HG03095 (cell line): ENCODE data around the gene ENTR1.

Experiments used
- ATAC-seq: cut with Tn5 transposase; IDR thresholded peaks from one replicate; pipeline ENCODE4 v1.9.1; 2021; ENCODE audit warnings: moderate library complexity; ENCODE audit not compliant: unreplicated experiment

The ENTR1 gene

DNA sequence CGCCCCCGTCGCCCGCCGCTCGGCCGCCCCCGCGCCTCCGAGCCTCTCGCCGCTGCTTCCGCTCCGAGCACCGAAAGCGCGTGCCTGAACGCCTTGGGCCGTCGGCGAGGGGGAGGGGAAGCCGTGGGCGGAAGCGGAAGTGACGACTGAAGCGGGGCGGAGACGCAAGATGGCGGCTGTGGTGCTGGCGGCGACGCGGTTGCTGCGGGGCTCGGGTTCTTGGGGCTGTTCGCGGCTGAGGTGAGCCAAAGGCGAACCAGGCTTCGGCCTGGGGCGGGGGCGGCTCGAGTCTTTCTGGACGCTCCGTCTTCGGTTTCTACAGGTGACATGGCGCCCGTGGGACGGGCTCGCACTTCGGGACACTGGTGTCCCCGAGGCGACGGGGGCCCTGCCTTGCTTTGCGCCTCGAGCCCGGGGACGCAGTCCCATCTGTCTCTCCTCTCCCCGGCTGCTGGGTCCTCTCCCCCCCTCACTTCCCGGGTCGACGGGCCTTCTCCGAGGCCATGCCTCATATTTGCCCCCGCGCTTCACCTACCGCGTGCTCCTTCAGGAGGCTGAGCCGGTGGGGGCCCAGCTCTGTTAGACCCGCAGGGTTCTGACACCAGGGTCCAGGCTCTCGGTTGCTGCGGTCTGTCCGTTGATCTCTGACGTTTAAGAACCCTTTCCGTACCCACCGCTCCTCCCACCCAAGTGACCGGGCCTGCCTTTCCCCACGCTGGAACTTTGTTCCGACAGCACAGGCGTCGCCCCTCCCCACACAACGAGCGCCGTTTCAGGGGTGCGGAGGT is at the start of gene ENTR1, which contains the start of gene PMPCA:
Gene ENTR1, minus strand, starts transcription at position 115 of the 788 bp plus-strand sequence. CDS start 217 bp downstream, outside the sequence.
Gene PMPCA, plus strand, starts transcription at position 159 of the 788 bp plus-strand sequence. Its CDS starts 11 bp downstream, at position 170.
- ATAC-seq: peak; percentile 55

GRCh38 chr9:136459425-136459824 is 49.0 kb upstream of the ENTR1 start:
- ATAC-seq: no peak

GRCh38 chr9:136457326-136457725 is 46.9 kb upstream of the ENTR1 start:
- no peak for ATAC-seq

DNA sequence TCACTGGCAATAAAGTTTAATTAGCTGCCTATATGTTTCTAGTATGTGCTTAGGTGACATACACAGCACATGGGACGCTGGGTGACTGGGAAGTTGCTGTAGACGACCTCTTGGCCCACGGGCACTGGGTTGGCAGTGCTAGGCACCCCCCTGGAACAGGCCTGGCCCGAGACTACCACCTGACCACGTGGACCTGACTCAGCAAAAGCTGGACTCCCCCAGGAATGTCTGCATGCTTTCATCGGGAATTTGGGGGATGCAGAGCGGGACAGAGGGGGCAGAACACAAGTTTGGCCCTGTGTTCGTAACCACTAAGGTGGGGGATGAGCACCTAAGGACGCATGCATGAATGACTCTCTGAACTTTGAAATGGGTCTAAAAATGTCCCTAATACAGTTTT is 45.8 kb upstream of the ENTR1 start:
- ATAC-seq: no peak

- no peak for ATAC-seq
Observed at GRCh38 chr9:136455043-136456002, 44.9 kb upstream of the ENTR1 start.

GRCh38 chr9:136454026-136454796 is 43.8 kb upstream of the ENTR1 start:
- ATAC-seq: no peak

GRCh38 chr9:136453326-136453725 is 42.9 kb upstream of the ENTR1 start:
- ATAC-seq: no peak

GRCh38 chr9:136451221-136451877 is 40.9 kb upstream of the ENTR1 start:
- ATAC-seq: no peak

DNA sequence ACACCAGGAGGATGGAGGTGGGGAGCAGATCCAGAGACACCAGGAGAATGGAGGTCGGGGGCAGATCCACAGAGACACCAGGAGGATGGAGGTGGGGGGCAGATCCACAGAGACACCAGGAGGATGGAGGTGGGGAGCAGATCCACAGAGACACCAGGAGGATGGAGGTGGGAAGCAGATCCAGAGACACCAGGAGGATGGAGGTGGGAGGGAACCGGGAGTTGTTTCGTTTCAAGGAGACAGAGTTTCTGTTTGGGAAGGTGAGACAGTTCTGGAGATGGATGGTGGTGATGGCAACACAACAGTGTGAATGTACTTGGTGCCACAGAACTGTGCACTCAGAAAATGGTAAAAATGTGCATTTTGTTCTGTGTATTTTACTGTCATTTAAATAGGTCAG is 38.2 kb upstream of the ENTR1 start:
- ATAC-seq: no peak

DNA sequence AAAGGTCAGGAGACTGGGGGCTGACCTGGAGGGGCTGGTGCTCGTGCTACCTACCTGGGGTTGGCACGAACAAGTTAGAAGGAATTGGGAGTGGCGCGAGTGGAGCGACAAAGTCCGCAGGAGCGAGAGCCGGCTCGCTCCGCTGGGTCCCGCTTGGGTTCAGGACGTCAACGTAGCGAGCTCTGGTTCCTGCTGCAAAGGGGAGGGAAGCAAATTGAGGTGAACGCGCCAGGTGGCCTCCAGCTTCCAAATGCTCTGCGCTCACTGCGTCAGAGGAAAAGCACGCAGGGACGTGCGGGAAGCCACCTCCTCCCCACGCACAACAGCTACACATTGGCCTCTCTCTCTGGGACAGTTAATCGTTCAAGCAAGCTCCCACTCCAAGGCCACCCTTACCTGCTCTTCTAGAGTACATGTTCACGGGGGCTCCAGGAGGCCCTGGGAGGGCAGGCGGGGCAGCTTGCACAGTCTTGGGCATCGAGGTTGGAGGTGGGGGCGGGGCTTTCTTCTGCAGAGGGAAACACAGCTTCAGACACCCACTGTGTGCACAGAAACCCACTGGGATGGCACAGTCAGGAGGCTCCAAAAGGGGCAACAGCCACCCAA is 36.9 kb upstream of the ENTR1 start:
- no peak for ATAC-seq

- no peak for ATAC-seq
Observed at GRCh38 chr9:136445799-136446198, 35.4 kb upstream of the ENTR1 start.

DNA sequence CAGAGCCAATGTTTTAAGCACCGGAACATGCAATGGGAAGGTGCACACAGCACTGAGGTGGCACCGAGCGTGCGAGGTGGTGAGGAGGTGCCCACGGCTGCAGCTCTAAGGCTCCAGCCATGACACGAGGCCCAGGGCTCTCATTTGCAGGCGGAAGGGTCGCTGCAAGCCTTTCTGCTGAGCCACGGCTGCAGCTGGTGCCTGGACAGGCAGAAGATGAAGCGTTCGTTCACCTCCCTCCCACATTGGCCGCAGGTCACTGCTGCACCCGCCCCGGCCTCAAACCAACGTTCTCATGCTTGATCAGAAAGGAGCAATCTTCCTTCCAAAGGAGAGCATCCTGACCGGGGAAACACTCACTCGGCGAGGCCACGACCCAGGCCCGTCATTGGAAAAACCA is 33.7 kb upstream of the ENTR1 start:
- no peak for ATAC-seq

DNA sequence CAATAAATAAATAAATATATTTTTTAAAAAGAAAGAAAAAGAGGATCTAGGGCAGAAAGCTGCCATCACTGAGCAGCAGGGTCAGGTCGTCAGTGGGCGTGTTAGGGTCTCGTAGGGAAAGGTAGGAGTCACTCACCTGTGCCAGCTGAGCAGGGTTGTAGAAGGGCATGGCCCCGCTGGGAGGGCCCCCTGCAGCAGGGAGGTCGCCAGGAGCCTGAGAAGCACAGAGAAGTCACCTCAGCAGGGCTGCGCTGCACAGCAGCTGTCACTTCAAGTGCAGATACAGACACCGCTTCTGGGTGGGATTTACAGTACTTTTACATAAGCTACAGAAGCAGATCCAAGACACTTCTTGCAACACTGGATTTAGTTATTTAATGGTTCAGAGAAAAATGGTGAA is 33.3 kb upstream of the ENTR1 start:
- no peak for ATAC-seq

GRCh38 chr9:136443087-136443486 is 32.7 kb upstream of the ENTR1 start:
- ATAC-seq: no peak

- no peak for ATAC-seq
Observed at GRCh38 chr9:136442265-136442664, 31.9 kb upstream of the ENTR1 start.

DNA sequence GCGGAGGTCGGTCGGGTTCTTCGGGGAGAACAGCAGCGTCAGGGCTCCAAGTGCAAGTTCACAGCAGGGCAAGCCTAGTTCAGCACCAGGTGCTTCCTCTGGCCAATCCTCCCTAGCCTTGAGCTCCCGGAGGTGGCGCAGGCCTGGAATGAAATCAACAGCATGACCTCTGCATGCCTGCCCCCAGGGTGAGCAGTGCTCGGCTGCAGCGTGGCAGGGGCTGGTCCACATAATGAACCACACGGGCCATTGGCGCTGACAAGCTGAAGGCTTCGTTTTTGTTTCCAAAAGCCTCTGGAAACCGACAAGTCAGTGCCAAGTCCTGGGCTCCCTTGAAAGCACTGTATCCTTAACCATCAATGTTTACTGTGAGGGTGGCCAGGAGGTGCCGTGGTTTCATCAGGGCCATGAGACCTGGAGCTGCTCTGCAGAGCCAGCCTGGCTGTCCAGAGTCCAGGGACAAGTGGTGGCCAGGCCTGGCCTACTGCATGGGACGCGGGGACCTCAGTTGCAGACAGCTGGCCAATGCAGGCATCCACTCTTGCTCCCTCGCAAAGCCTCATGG is 31.3 kb upstream of the ENTR1 start:
- ATAC-seq: no peak

DNA sequence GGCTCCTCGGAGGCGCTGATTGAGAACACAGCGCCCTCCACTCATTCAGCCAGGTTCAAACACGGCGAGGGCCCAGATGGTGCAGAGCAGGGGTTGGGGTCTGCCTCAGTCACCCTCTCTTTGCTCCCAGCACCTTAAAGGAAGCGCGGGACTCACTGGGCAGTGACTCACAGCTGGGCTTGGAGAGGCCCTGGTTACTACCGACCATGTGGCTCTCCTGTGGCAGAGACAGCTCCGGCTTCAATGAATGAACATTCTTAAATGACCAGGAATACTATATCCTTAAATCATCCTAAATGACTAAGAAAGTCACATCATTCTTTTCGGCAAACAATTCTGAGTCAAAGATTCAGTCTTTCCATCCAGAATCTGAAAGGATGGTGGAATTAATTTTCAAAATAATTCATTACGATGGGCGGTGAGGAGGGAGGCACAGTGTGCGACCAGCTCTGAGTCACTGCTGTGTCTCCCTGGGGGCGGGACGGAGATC is 30.8 kb upstream of the ENTR1 start:
- no peak for ATAC-seq

DNA sequence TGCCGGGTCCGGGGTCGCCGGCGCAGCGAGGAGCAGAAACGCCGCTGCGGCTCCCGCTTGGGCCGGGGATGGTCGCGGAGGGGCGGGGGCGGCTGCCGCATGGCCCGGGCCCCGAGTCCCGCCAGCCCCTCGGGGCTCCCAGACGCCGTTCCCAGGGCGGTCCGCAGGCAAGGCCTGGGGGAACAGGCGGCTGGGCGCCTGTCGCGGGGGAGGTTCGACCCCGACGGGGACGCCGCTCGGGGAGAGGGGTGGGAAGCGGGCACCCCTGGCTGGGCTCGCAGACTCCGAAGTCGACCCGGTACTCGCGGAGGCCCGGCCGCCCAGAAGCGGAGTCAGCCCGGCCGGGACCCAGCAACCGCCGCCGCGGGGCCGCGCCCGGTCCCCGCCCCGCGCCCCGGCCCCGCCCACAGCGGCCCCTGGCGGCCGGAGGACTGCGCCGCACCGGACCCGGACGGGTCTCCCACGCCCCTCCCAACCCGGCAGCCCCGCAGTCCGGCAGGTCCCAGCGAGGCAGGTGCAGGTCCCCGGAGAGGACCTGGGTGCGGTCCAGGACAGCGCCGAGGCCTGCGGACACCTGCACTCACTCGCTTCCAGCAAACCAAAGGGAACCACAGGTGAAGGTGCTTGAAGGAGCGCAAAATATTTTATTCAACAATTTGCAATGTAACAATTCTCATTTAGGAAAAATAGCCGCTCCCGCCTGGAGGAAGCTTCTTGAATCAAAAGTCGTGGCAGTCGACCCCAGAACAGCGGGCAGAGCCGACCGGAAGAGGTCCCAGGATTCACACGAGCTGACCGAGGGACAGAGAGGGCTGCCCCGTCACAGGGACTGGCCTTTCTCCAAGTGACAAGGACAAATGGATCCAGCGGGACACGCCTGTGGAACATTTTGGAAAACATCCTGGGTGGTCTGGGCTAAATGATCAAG is 29.3 kb upstream of the ENTR1 start, which contains the start of gene INPP5E:
Gene INPP5E, minus strand, starts transcription at position 365 of the 928 bp plus-strand sequence. CDS start 426 bp downstream, outside the sequence.
- peak; percentile 52 for ATAC-seq
